ENCODE measurements around the gene NELFA.

GRCh38 chr4:1952719-1953118 is 56.1 kb downstream of the NELFA start:
- TF ChIP-seq POLR2AphosphoS5 (IDR thresholded peaks at IDR 0.05; ENCODE audit: borderline replicate concordance, low read depth, low read length), result no peak
- no peak for TF ChIP-seq EZH2 (IDR thresholded peaks at IDR 0.05)

Data from SK-N-MC (cell line).